Dedifferentiated amniotic fluid mesenchymal stem cell (primary cell): ENCODE measurements around the gene TMEM247.
"Not testable (repeated sequence)": the region's sequence is repeated elsewhere in the genome, so short reads cannot be mapped to it uniquely, and the experiment has no call there.

ENCODE experiments used
- DNase-seq: peaks from one replicate; pipeline ENCODE4 v3.0.0-alpha.2; 2016; ENCODE audit errors: extremely low spot score

TMEM247 gene

GRCh38 chr2:46512185-46512584 is 32.8 kb downstream of the TMEM247 start:
- no peak for DNase-seq

- no peak for DNase-seq
Observed at GRCh38 chr2:46514738-46515137, 35.4 kb downstream of the TMEM247 start.

GRCh38 chr2:46517485-46517884 is 38.1 kb downstream of the TMEM247 start:
- DNase-seq = no peak

- no peak for DNase-seq
Observed at GRCh38 chr2:46518861-46519260, 39.5 kb downstream of the TMEM247 start.

GRCh38 chr2:46519265-46519664 is 39.9 kb downstream of the TMEM247 start:
- no peak for DNase-seq

- no peak for DNase-seq
Observed at GRCh38 chr2:46520130-46520711, 40.9 kb downstream of the TMEM247 start.

- DNase-seq = peak; percentile 67
Observed at GRCh38 chr2:46521215-46521683, 41.9 kb downstream of the TMEM247 start.

GRCh38 chr2:46522385-46522784 is 43.0 kb downstream of the TMEM247 start:
- DNase-seq = not testable (repeated sequence)

GRCh38 chr2:46525522-46526155 is 46.3 kb downstream of the TMEM247 start:
- no peak for DNase-seq

- DNase-seq = no peak
Observed at GRCh38 chr2:46528880-46529279, 49.5 kb downstream of the TMEM247 start.

GRCh38 chr2:46530639-46531038 is 51.3 kb downstream of the TMEM247 start:
- DNase-seq = no peak

- no peak for DNase-seq
Observed at GRCh38 chr2:46531863-46532262, 52.5 kb downstream of the TMEM247 start.
